Transverse colon (tissue), 4 donors: ENCODE measurements around the gene CBX5.

Source experiments
- POLR2AphosphoS5 ChIP-seq, 3 donors: sonication (generic); formaldehyde crosslinking; IDR thresholded peaks; one replicate each; pipeline ENCODE4 v1.6.1; 2016; ENCODE audit warnings: antibody characterized with exemption in 3 of 3
- TF ChIP-seq, protein P1 (sequence below), 5 experiments: fragments of 200-600 bp in 3 of 5; fragments of 450-650 bp in 2 of 5; sonication (generic) in 3 of 5; IDR thresholded peaks; 1 replicate in 2 of 5; 2 replicates in 3 of 5; pipeline ENCODE4 v1.5.1; 2016 to 2017; ENCODE audit warnings: antibody characterized with exemption in 5 of 5, inconsistent platforms in 3 of 5, mild to moderate bottlenecking in 2 of 5, moderate library complexity in 1 of 5

DNA sequence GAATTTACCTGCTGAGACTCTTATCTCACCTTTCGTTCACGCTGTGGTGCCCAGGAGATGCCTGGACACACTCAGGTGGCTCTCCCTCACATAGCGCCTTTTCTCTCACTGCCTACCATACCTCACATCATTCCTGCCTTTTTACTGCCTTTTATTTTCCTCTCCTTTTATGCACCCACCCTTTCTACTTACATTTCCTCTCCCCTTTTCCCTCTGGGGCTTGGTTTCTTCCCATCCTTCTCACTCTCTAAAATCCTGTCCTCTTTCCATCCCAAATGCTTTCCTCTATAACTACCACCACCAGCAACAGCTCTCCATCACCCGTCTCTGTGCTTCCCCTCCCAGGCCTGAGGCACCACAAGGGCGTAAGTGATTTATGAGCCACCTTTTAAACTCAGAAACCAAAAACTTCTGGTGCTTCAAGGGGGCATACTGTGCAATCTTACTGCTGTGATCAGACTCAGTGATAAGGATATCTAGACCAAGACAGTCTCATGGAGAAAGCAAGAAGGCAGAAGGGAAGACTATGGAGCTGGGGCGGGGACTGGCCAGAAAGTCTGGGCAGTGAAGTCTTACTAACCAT lies 58.4 kb downstream of the CBX5 start:
- no peak for TF ChIP-seq POLR2AphosphoS5 (IDR thresholded peaks at IDR 0.05)
- TF ChIP-seq, protein P1, sequence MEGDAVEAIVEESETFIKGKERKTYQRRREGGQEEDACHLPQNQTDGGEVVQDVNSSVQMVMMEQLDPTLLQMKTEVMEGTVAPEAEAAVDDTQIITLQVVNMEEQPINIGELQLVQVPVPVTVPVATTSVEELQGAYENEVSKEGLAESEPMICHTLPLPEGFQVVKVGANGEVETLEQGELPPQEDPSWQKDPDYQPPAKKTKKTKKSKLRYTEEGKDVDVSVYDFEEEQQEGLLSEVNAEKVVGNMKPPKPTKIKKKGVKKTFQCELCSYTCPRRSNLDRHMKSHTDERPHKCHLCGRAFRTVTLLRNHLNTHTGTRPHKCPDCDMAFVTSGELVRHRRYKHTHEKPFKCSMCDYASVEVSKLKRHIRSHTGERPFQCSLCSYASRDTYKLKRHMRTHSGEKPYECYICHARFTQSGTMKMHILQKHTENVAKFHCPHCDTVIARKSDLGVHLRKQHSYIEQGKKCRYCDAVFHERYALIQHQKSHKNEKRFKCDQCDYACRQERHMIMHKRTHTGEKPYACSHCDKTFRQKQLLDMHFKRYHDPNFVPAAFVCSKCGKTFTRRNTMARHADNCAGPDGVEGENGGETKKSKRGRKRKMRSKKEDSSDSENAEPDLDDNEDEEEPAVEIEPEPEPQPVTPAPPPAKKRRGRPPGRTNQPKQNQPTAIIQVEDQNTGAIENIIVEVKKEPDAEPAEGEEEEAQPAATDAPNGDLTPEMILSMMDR (IDR thresholded peaks at IDR 0.05): no peak
